Thymus (tissue), 11 donors: ENCODE data around the gene BCAT1. TPM values are rescaled to one million over a fixed set of nuclear protein-coding genes. Genes with fewer than 3 reads are reported as not detected.
"Not testable (repeated sequence)": the region's sequence is repeated elsewhere in the genome, so short reads cannot be mapped to it uniquely, and the experiment has no call there.

ENCODE experiments used
- DNase-seq, 9 donors: peaks; one replicate each; pipeline ENCODE4 v3.0.0-alpha.2; 2013; ENCODE audit warnings: low spot score in 9 of 9, low read depth in 6 of 9, missing footprints in 1 of 9
- H3K27ac ChIP-seq, 2 donors: one replicate each; pipeline ENCODE4 v1.5.1; 2013; ENCODE audit warnings: control low read depth in 1 of 2, low read depth in 1 of 2, low read length in 1 of 2, mild to moderate bottlenecking in 1 of 2, moderate library complexity in 1 of 2
- H3K27me3 ChIP-seq, 2 donors: one replicate each; pipeline ENCODE4 v1.5.1; 2013; ENCODE audit warnings: low read length in 1 of 2; ENCODE audit not compliant: control insufficient read depth in 2 of 2, insufficient read depth in 1 of 2
- H3K36me3 ChIP-seq, 2 donors: one replicate each; pipeline ENCODE4 v1.5.1; 2013; ENCODE audit warnings: low read length in 1 of 2, mild to moderate bottlenecking in 1 of 2, moderate library complexity in 1 of 2; ENCODE audit not compliant: control insufficient read depth in 2 of 2, insufficient read depth in 2 of 2
- H3K4me1 ChIP-seq, 2 donors: one replicate each; pipeline ENCODE4 v1.5.1; 2013; ENCODE audit warnings: low read length in 2 of 2; ENCODE audit not compliant: control insufficient read depth in 2 of 2, insufficient read depth in 2 of 2
- H3K4me3 ChIP-seq, 2 donors: one replicate each; pipeline ENCODE4 v1.5.1; 2013; ENCODE audit warnings: low read length in 2 of 2, control low read depth in 1 of 2, mild to moderate bottlenecking in 1 of 2
- H3K9me3 ChIP-seq, 2 donors: one replicate each; pipeline ENCODE4 v1.5.1; 2013; ENCODE audit warnings: low read length in 1 of 2, mild to moderate bottlenecking in 1 of 2; ENCODE audit not compliant: control insufficient read depth in 2 of 2, insufficient read depth in 1 of 2
- WGBS: extraction: QIAGEN DNeasy Blood & Tissue Kit; methylation state at CpG from one replicate; pipeline ENCODE4 v1.1.7; 2013; 5-methylcytosine and 5-hydroxymethylcytosine counted together
- polyA plus RNA-seq: library from polyadenylated mRNA; stranded (reverse); fragments of 200-250 nt; gene quantifications from one replicate; pipeline ENCODE4 v1.2.3, GENCODE V29; 2013
- total RNA-seq: library from RNA; stranded (reverse); fragments of 120-200 nt; gene quantifications from one replicate; pipeline ENCODE4 v1.2.4, GENCODE V29; 2013
- donor health status: healthy.

BCAT1 gene
- total and polyA plus RNA-seq, 2 donors = 6.0 to 18.5 TPM

GRCh38 chr12:24911271-24911791 is 37.6 kb downstream of the BCAT1 start:
- Histone ChIP-seq H3K4me1 (peaks cover 0 to 3% of the 10 kb centered on the region in 2 donors), H3K4me3 (no peak overlapping the region), H3K9me3 (no peaks in the 10 kb centered on the region), H3K27me3 (no peaks in the 10 kb centered on the region), H3K27ac (no peak overlapping the region), H3K36me3 (no peaks in the 10 kb centered on the region)
- WGBS = 78% methylated on average over 9 of the region's 9 CpGs
- no peak for DNase-seq

GRCh38 chr12:24910192-24910591 is 38.7 kb downstream of the BCAT1 start:
- H3K27ac ChIP-seq, H3K36me3 ChIP-seq, H3K9me3 ChIP-seq, H3K27me3 ChIP-seq, DNase-seq, H3K4me1 ChIP-seq, H3K4me3 ChIP-seq: not testable (repeated sequence)
- 99% methylated on average over 6 of the region's 6 CpGs for WGBS

GRCh38 chr12:24909667-24910066 is 39.2 kb downstream of the BCAT1 start:
- 92% methylated on average over 3 of the region's 3 CpGs for WGBS
- no peak overlapping the region for H3K27ac ChIP-seq
- H3K4me1 ChIP-seq = peaks cover 0 to 3% of the 10 kb centered on the region in 2 donors

GRCh38 chr12:24907464-24907863 is 41.4 kb downstream of the BCAT1 start:
- H3K27ac ChIP-seq = no peak overlapping the region
- no peaks in the 10 kb centered on the region for H3K9me3 ChIP-seq
- H3K27me3 ChIP-seq = peaks cover 5 to 20% of the 10 kb centered on the region in 2 donors
- WGBS = over 99% methylated on average over 5 of the region's 5 CpGs
- no peak for DNase-seq
- no peaks in the 10 kb centered on the region for H3K36me3 ChIP-seq
- no peak overlapping the region for H3K4me3 ChIP-seq
- peaks cover 12 to 19% of the 10 kb centered on the region in 2 donors for H3K4me1 ChIP-seq

More at GRCh38 chr12:24909667-24910066, 39.2 kb downstream of the BCAT1 start:
- no peak for DNase-seq
- Histone ChIP-seq H3K36me3 (no peaks in the 10 kb centered on the region), H3K27me3 (no peaks in the 10 kb centered on the region), H3K4me3 (no peak overlapping the region), H3K9me3 (no peaks in the 10 kb centered on the region)

- Histone ChIP-seq H3K36me3 (no peaks in the 10 kb centered on the region), H3K4me1 (peaks cover 19 to 27% of the 10 kb centered on the region in 2 donors), H3K27ac (no peak overlapping the region), H3K4me3 (no peak overlapping the region), H3K9me3 (no peaks in the 10 kb centered on the region), H3K27me3 (peaks cover 13 to 29% of the 10 kb centered on the region in 2 donors)
- no peak for DNase-seq
- WGBS = 98% methylated on average over 2 of the region's 2 CpGs
Observed at GRCh38 chr12:24906141-24906540, 42.8 kb downstream of the BCAT1 start.

- Histone ChIP-seq H3K4me1 (peaks cover 19 to 27% of the 10 kb centered on the region in 2 donors), H3K4me3 (no peak overlapping the region), H3K36me3 (no peaks in the 10 kb centered on the region), H3K27ac (no peak overlapping the region), H3K9me3 (no peaks in the 10 kb centered on the region), H3K27me3 (peaks cover 13 to 29% of the 10 kb centered on the region in 2 donors)
- no peak for DNase-seq
- 88% methylated on average over 2 of the region's 2 CpGs for WGBS
Observed at GRCh38 chr12:24905431-24905830, 43.5 kb downstream of the BCAT1 start.

- peaks cover 19 to 29% of the 10 kb centered on the region in 2 donors for H3K4me1 ChIP-seq
- peaks cover 13 to 29% of the 10 kb centered on the region in 2 donors for H3K27me3 ChIP-seq
- no peaks in the 10 kb centered on the region for H3K36me3 ChIP-seq
- WGBS = 100% methylated on average over 1 of the region's 1 CpG
- DNase-seq = no peak
- H3K27ac ChIP-seq = no peak overlapping the region
- H3K9me3 ChIP-seq = no peaks in the 10 kb centered on the region
- no peak overlapping the region for H3K4me3 ChIP-seq
Observed at GRCh38 chr12:24904871-24905270, 44.0 kb downstream of the BCAT1 start.

GRCh38 chr12:24903329-24904088 is 45.4 kb downstream of the BCAT1 start:
- WGBS = 3% methylated on average over 25 of the region's 25 CpGs
- Histone ChIP-seq H3K27ac (no peak overlapping the region), H3K36me3 (no peaks in the 10 kb centered on the region), H3K9me3 (no peaks in the 10 kb centered on the region), H3K4me3 (peak overlapping the region; percentile 46 to 63), H3K27me3 (peaks cover 13 to 29% of the 10 kb centered on the region in 2 donors), H3K4me1 (peaks cover 19 to 27% of the 10 kb centered on the region in 2 donors)
- DNase-seq = peak in 5 of 9 donors; percentile 6 to 51 (median 16)

- WGBS = under 1% methylated on average over 74 of the region's 74 CpGs
- H3K4me1 ChIP-seq = peaks cover 19 to 27% of the 10 kb centered on the region in 2 donors
Observed at GRCh38 chr12:24902511-24903328, 46.2 kb downstream of the BCAT1 start.

More at GRCh38 chr12:24902511-24903328, 46.2 kb downstream of the BCAT1 start:
- no peak overlapping the region for H3K27ac ChIP-seq
- no peaks in the 10 kb centered on the region for H3K9me3 ChIP-seq
- peaks cover 13 to 29% of the 10 kb centered on the region in 2 donors for H3K27me3 ChIP-seq
- peak in 5 of 9 donors; percentile 11 to 54 (median 22) for DNase-seq
- H3K36me3 ChIP-seq = no peaks in the 10 kb centered on the region
- H3K4me3 ChIP-seq = peak overlapping the region; percentile 46 to 63
